HepG2 (cell line): Measurements from ENCODE around the gene PTH2. TPM values are rescaled to one million over a fixed set of nuclear protein-coding genes. Genes with fewer than 3 reads are reported as not detected.

Experiments used
- E2F1 ChIP-seq: sonication (generic); formaldehyde crosslinking; IDR thresholded peaks from 2 replicates; pipeline ENCODE4 v1.5.0; 2020; ENCODE audit warnings: missing genetic modification reagents
- ETV5 ChIP-seq: IDR thresholded peaks from 2 replicates; pipeline ENCODE4 v1.6.1; 2018; ENCODE audit warnings: missing biosample characterization, missing genetic modification reagents, inconsistent platforms, borderline replicate concordance
- HOXA5 ChIP-seq: sonication (generic); formaldehyde crosslinking; IDR thresholded peaks from 2 replicates; pipeline ENCODE4 v1.4.0; 2020; ENCODE audit warnings: missing genetic modification reagents
- KDM3A ChIP-seq: IDR thresholded peaks from 2 replicates; pipeline ENCODE4 v1.6.1; 2018; ENCODE audit warnings: low read depth, missing compliant biosample characterization
- MED13 ChIP-seq: sonication (generic); formaldehyde crosslinking; IDR thresholded peaks from 2 replicates; pipeline ENCODE4 v1.5.0; 2020; ENCODE audit warnings: missing genetic modification reagents
- NKX3-1 ChIP-seq: sonication (generic); formaldehyde crosslinking; IDR thresholded peaks from 2 replicates; pipeline ENCODE4 v1.5.0; 2020; ENCODE audit warnings: missing genetic modification reagents
- NR2F6 ChIP-seq, 2 experiments: IDR thresholded peaks; 2 replicates each; pipeline ENCODE4 v1.6.1; 2016; ENCODE audit warnings: antibody characterized with exemption in 1 of 2, mild to moderate bottlenecking in 1 of 2
- SOX6 ChIP-seq, 2 experiments: fragments of 450-650 bp in 1 of 2; sonication (generic) in 1 of 2; formaldehyde crosslinking in 1 of 2; IDR thresholded peaks; 2 replicates each; pipeline versions ENCODE4 v1.4.0 to v1.6.1; 2017 to 2020; ENCODE audit warnings: antibody characterized with exemption in 1 of 2, mild to moderate bottlenecking in 1 of 2, missing genetic modification reagents in 1 of 2
- TRIM24 ChIP-seq: sonication (generic); formaldehyde crosslinking; IDR thresholded peaks from 2 replicates; pipeline ENCODE4 v1.8.0; 2022; ENCODE audit warnings: mild to moderate bottlenecking, missing genetic modification reagents
- U2AF1 ChIP-seq: fragments of 200-400 bp; formaldehyde crosslinking; optimal IDR thresholded peaks from 2 replicates; pipeline ENCODE3; 2017; ENCODE audit warnings: mild to moderate bottlenecking, low read depth, low read length
- ZHX2 ChIP-seq, 2 experiments: sonication (generic) in 1 of 2; formaldehyde crosslinking in 1 of 2; IDR thresholded peaks; 2 replicates each; pipeline versions ENCODE4 v1.6.1 to v1.9.0; 2014 to 2022; ENCODE audit warnings: antibody characterized with exemption in 1 of 2, borderline replicate concordance in 1 of 2, inconsistent platforms in 1 of 2, low read depth in 1 of 2, missing genetic modification reagents in 1 of 2
- ZNF224 ChIP-seq: sonication (generic); formaldehyde crosslinking; IDR thresholded peaks from 2 replicates; pipeline ENCODE4 v1.5.0; 2020; ENCODE audit warnings: mild to moderate bottlenecking, missing genetic modification reagents
- ZNF230 ChIP-seq: sonication (generic); formaldehyde crosslinking; IDR thresholded peaks from 2 replicates; pipeline ENCODE4 v1.4.0; 2020; ENCODE audit warnings: mild to moderate bottlenecking, missing genetic modification reagents
- ZNF281 ChIP-seq: sonication (generic); formaldehyde crosslinking; IDR thresholded peaks from 2 replicates; pipeline ENCODE4 v1.4.0; 2020; ENCODE audit warnings: missing genetic modification reagents, borderline replicate concordance
- ZNF781 ChIP-seq: sonication (generic); formaldehyde crosslinking; IDR thresholded peaks from 2 replicates; pipeline ENCODE4 v1.5.1; 2020; ENCODE audit warnings: borderline replicate concordance, mild to moderate bottlenecking, missing genetic modification reagents; ENCODE audit errors: not compliant biosample characterization
- polyA plus RNA-seq, 8 experiments: library from polyadenylated mRNA; depleted of rRNA in 3 of 8; stranded (reverse) in 7 of 8; unstranded in 1 of 8; fragments of >200 nt; fragmentation: Illumina TruSeq in 4 of 8; extraction: Trizol in 4 of 8; gene quantifications; 2 replicates each; pipeline versions ENCODE4 v1.2.1 to v1.2.3, GENCODE V29; 2011 to 2016; ENCODE audit warnings: low read depth in 4 of 8, missing spikeins in 1 of 8, mixed read lengths in 1 of 8; ENCODE audit not compliant: insufficient read depth in 1 of 8
- total RNA-seq, 5 experiments: library from RNA; depleted of rRNA; stranded (reverse); fragments of >200 nt; fragmentation: Illumina TruSeq; extraction: Trizol; gene quantifications; 2 replicates each; pipeline ENCODE4 v1.2.3, GENCODE V29; 2016; ENCODE audit warnings: low read depth in 1 of 5
- TF ChIP-seq, protein P1 (sequence below): sonication (generic); formaldehyde crosslinking; IDR thresholded peaks from 2 replicates; pipeline ENCODE4 v1.4.0; 2020; ENCODE audit warnings: missing genetic modification reagents

Gene PTH2
- total and polyA plus RNA-seq, 2 of the 13 experiments (the other 11 are each of a cell fraction or from before 2014, with no cell fraction given) = not detected

DNA sequence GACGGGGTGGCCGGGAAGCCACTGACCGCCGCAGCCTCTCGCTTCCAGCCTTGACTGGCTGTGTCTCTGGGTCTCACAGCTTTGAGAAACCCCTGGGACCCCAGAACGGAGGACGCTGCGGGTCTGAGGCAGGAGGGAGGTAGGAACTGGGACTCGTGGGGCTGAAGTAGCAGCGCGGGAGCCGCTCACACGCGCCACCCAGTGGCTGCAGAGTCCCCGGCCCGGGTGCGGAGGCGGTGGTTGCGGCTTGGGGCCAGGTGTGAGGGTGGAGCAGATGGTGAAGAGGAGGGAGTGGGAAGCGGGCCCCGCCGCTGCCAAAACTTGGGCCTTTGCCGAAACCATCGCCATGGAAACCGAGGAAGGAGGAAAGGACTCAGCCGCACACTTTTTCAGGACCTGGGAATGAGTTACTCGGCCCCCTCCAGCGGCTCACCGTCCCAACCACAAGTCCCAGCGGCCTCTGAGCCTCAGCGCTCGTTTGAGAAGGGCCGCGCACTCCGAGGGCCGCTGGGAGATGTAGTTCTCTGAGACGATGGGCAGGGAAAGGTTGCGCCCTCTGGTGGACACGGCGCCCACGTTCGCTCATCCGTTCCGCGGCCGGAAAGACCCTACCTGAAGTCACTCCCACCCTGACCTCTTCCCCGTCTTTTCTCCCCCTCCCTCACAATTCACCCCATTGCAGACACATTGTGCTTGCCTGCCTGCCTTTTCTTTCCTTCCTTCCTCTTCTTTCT lies 20.3 kb upstream of the PTH2 start (continued):
- peak; percentile 29 for TF ChIP-seq U2AF1
- TF ChIP-seq SOX6 (IDR thresholded peaks at IDR 0.05) = no peak
- peak; percentile 20; the same call in 1 of the 2 replicates for TF ChIP-seq SOX6 (CRISPR knock-in tag; IDR thresholded peaks at IDR 0.05)
- TF ChIP-seq, protein P1, sequence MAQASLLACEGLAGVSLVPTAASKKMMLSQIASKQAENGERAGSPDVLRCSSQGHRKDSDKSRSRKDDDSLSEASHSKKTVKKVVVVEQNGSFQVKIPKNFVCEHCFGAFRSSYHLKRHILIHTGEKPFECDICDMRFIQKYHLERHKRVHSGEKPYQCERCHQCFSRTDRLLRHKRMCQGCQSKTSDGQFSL (CRISPR knock-in tag) = no peak
- peak; percentile 69; the same call in 1 of the 2 replicates for TF ChIP-seq ZHX2 (IDR thresholded peaks at IDR 0.05; ENCODE audit: low read depth)
- TF ChIP-seq ZHX2 (CRISPR knock-in tag; IDR thresholded peaks at IDR 0.05; ENCODE audit: borderline replicate concordance) = no peak
- no peak for TF ChIP-seq ZNF281 (CRISPR knock-in tag)
- 0 out of 2 replicates have a peak, but pooled peaks have one; percentile 12 for TF ChIP-seq NR2F6 (IDR thresholded peaks at IDR 0.05)
- TF ChIP-seq NR2F6 (CRISPR knock-in tag; IDR thresholded peaks at IDR 0.05) = no peak; the same call in 1 of the 2 replicates
- no peak for TF ChIP-seq TRIM24 (CRISPR knock-in tag)
- TF ChIP-seq ETV5 (CRISPR knock-in tag) = peak; percentile 52; the same call in 1 of the 2 replicates
- TF ChIP-seq KDM3A (CRISPR knock-in tag) = no peak; the same call in none of the 2 replicates
- no peak for TF ChIP-seq HOXA5
- TF ChIP-seq MED13 (CRISPR knock-in tag) = peak; percentile 34; the same call in 1 of the 2 replicates
- no peak for TF ChIP-seq E2F1 (CRISPR knock-in tag)
- no peak for TF ChIP-seq ZNF224 (CRISPR knock-in tag)
- 0 out of 2 replicates have a peak, but pooled peaks have one; percentile 24 for TF ChIP-seq ZNF230 (CRISPR knock-in tag)
- no peak for TF ChIP-seq NKX3-1 (CRISPR knock-in tag)
- TF ChIP-seq ZNF781 (CRISPR knock-in tag) = no peak
